ENCODE results near the gene ASPHD2.
A peak's percentile ranks its signal among the peaks of the same experiment; 100 is the strongest.

Gene ASPHD2

DNA sequence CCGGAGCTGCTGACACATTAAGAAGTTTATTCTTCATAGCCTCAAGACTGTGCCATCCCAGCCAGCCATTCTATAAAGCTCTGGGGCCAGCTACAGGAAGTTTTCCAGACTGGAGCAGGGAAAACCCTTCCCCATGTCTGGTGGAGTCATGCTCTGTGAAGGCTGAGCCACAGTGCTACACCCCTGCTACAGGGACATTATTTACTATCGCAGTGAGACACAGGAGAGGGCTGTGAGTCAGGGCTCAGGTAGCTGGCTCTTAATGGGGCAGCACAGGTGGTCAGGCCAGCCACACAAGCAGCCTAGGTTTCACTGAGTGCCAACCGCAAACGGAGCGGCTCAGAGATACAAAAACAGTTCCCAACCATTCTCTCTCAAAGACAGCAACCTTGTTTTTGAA is 42.5 kb downstream of the ASPHD2 start:
- FAIRE-seq (peak; percentile 100), DNase-seq (ENCODE audit: low spot score) (peak; percentile 100)

DNA sequence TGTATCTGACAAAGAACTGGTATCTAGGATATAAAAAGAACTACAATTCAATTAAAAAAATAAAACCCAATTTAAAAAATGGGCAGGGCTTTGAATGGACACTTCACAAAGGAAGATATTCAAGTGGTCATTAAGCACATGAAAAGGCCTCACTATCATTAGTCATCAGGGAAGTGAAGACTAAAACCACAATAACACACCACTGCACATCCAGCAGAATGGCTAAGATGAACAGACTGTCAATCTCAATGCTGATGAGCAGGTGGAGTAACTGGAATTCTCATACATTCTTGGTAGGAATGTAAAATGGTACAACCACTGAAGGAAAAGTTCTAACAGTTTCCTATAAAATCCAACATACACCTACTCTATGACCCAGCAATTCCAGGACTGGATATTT is 45.6 kb downstream of the ASPHD2 start:
- FAIRE-seq, result peak; percentile 99
- peak; percentile 78 for DNase-seq (ENCODE audit: low spot score)

DNA sequence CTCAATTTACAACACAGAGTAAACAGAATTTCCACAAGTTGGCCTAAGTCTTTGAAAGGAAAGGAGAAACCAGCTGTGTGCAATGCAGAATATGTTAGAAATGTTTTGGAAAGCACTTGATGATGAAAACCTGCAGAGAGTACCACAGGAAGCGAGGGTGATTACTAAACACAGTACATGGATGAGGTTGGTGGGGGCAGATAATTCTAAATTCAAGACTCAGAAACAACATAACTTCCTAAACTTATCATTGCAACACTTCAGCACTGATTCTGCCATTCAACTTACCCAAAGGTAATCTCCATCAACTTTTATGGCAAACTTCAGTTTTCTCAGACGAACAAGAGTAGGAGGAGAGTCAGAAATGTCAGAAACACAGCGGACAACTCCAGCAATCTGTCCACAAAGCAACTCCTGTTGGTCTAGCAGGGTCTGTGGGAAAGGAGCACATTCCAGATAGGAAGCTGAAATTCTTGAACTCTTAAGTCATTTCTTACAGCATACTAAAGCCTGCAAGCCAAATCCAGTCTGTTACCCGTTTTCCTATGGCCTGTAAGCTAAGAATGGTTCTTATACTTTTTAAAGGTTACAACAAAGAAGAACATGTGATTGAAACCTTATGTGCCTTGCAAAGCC is 47.8 kb downstream of the ASPHD2 start:
- FAIRE-seq (peak; percentile 91), DNase-seq (ENCODE audit: low spot score) (peak; percentile 90)

DNA sequence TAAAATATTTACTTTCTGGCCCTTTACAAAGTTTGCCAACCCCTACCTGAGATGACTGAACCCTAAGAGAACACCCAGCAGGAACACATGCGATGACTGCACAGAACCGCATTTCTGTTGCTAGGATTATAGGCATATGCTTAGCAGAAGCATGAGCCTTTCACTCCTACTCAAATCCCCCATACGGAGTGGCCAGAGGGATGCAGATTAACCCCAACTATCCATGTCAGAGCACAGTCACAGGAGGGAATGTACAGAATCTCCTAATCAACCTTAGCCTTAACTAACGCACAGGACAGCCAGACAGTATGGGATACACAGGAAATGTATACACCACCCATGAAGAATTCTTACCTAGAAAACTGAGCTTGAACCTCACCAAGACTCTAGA is 48.3 kb downstream of the ASPHD2 start:
- peak; percentile 52 for DNase-seq (ENCODE audit: low spot score)
- no peak for FAIRE-seq

DNA sequence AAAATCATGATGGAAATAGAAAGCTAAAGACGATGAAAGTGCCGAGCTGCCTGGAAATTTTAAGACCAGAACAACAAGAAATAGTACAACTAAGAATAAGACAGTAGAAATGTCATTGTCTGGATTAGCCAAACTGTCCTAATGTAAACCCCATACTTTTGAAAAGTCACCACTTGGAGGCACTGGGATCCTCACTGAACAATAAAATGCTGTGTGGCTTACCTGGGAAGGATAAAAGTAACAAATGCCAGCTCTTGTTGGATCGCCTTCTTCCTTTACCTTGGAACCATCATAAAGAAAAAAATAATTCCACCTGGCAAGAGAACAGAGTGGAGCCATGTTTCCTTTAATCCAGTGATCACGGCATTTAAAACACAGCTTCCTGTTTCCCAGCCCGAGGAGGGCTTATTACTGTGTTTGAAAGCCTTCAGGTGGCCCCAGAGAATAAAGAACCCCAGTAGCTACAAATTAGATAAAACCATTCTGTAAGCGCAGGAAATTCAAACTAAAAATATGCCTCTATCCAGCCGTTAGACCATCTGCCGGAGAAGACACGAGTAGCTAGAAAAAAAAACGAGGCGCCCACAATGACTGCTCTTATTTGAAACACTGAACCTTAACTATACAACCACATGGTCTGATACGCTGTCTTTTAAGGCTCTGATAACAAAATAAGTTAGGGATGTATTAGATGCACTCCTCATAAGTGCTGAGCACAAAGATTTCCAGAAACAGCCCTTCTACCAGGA is 50.2 kb downstream of the ASPHD2 start:
- DNase-seq (ENCODE audit: low spot score), result no peak

DNA sequence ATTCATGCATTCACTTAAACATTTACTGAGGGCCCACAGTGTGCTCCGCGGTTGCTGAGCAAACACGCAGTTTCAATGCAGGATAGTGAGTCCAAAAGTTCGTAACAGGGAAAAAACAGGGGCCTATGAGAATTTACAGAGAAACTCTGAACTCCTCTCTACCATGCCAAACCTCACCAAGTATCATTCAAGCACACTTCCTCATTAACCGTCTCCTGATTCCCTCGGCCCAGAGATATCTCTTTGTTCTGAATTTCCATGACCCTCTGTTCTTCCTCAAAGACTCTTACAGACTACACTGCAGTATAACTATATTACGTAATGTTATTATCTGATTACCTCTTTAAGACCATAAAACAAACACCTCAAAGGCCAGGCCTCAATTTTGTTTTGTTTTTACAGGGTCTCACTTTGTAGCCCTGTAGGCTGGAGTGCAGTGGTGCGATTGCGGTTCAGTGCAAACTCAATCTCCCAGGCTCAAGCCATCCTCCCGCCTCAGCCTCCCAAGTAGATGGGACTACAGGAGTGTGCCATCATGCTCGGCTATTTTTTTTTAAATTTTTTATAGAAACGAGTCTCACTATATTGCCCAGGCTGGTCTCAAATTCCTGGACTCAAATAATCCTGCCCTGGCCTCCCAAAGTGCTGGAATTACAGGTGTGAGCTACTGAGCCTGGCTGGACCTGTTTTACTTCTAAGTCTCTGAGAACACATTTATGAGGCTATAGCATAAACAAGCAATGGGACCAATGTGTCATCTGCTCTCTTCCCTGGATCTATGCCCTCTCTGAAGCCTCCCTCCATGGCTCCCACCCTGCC is 50.9 kb downstream of the ASPHD2 start:
- no peak for DNase-seq (ENCODE audit: low spot score)
- FAIRE-seq, result peak; percentile 58

More for the DNA sequence above, 50.2 kb downstream of the ASPHD2 start:
- FAIRE-seq, result no peak

DNA sequence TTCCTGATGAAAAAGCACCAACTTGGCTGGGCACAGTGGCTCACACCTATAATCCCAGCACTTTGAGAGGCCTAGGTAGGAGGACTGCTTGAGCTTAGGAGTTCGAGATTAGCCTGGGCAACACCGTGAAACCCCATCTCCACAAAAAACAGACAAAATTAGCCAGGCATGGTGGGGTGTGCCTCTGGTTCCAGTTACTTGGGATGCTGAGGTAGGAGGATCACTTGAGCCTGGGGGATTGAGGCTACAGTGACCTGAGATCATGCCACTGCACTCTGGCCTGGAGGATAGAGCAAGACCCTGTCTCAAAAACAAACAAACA is 51.5 kb downstream of the ASPHD2 start:
- no peak for DNase-seq (ENCODE audit: low spot score)
- FAIRE-seq, result peak; percentile 58

DNA sequence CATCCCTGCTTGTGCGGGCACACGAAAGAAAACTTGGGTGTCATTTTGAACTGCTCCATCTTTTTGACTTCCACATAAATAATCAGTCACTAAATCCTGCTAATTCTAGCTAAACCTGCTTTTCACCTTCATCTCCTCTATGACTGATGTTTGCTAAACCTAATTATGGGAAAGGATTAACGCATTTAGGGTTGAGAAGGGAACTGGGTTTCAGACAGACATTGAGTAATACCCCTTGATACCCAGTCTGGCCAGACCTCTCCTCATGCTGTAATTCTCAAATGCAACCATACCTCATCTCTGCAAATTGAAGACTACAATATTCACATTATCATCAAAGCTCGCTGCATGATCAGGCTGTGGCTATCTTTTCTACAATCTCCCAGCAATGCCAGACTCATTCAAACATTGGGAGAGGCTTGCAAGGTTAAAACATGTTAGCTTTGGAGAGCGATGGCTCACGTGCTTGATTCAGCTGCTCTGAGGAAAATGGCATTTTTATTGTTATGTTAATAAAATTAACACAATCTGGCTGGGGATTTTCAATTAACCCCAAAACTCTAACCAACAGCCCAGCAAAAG is 52.1 kb downstream of the ASPHD2 start:
- DNase-seq (ENCODE audit: low spot score), result no peak
- FAIRE-seq, result peak; percentile 95

DNA sequence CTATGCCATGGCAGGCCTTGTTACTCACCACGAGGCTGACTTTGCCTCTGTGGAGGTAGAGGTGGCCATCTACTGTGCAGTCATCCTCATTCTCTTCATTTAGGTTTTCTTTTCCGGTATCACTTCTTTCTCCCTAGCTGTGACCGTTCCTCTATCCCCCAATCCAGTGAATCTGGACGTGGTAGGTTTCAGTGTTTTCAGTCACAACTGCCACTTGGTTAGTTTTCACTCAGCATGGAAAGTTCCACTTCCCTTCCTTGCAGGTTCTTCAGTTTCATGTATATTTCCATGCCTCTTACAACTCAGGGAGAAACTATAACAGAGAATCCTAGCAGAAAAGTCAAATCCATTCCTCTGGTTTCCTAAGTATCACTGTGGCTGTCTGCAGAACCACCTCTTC is 52.6 kb downstream of the ASPHD2 start:
- FAIRE-seq (no peak), DNase-seq (ENCODE audit: low spot score) (no peak)

DNA sequence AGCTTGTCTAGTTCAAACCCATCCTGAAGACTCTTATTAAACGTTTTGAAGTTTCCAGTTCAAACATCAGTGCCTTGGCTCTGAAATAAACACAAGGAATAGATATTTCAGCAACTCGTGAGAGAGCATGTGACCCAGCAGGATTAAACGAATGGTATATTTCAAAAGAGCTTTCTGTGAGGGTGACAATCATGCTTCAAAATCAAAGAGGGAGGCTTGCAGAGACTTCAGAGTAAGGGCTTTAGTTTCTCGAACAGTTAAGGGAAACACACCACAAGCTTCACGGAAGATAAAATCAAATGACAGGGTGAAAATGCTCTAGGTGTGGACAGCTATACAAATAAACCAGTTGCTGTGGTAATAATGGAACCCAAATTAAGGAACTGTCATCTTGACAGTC is 53.1 kb downstream of the ASPHD2 start:
- FAIRE-seq, result no peak
- DNase-seq (ENCODE audit: low spot score), result no peak

DNA sequence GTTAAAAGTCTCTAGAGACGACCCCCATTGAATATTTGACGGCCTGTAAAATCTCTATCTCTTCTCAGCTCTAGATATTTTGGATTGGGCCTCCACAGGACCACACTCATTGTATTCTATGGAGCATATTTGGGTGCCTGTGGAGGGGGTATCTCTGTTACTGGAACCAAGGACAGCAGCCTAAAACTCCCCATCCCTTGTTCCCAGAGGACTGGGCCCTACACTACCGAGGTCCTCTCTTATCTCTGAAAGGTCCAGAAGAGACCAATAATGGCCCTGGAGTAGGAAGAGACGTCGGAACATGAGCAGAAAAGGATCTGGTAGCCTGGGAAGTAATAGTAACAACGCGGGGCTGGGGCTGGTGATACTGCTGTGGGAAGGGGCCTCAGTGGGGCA is 54.0 kb downstream of the ASPHD2 start:
- DNase-seq (ENCODE audit: low spot score) (no peak), FAIRE-seq (no peak)

DNA sequence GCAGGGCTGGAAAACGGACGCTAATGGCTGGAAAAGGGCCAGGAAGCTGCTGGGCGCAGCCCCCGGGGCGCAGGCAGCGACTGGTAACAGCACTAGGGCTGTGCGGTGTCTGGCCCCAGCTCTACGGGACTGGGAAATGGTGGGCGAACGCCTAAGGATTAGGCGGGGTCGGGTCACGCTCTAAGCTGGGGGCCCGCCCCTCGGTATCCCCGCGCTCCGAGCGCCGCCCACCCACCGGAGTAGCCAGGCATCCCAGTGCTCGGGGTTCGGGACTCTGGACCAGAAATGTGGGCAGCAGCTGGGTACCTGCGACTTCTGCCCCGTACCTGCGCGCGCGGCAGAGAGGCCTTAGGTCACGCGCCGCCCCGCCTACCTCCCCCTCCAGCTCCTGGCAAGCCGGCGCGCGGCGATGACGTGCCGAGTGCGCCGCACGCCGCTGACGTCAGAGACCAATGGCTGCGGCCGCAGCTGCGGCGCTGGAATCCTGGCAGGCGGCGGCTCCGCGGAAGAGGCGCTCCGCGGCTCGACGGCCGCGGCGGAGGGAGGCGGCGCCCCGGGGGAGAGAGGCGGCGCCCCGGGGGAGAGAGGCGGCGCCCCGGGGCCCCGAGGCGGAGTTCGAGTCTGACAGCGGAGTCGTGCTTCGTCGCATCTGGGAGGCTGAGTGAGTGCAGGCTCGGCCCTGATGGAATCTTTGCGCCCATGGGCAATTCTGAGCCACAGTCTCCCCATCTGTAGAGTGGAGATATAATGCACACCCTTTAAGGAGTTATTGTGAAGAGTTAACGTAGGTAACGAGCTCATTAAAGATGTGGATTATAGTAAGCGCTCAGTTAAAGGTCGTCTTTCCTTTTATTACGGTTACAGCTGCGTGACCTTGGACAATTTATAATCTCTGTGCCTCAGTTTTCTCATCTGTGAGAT is 54.6 kb downstream of the ASPHD2 start, which contains the start of the genes HPS4 and SRRD:
Gene HPS4 (minus strand): TSS at position 345 of the 921 bp plus-strand sequence. CDS start 2,021 bp downstream, outside the sequence.
Gene SRRD (plus strand): TSS at position 439 of the 921 bp plus-strand sequence. CDS start 14 bp downstream, at position 453.
- FAIRE-seq (peak; percentile 100), DNase-seq (ENCODE audit: low spot score) (peak; percentile 99)

DNA sequence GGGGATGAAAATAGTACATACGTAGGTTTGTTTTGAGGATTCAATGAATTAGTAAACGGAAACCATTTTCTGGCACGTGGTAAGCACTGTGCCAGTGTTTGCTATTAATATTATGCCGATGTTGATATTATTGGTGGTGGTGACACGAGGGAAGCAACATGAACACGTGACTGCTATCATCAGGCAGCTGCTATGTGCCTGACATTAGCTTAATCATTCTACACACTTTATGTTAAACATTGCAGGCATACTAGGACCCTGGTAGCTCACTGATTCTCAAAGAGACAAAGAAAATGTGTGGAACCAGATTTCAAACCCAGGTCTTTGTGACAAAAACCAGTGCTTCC is 55.3 kb downstream of the ASPHD2 start:
- DNase-seq (ENCODE audit: low spot score), result no peak
- no peak for FAIRE-seq

DNA sequence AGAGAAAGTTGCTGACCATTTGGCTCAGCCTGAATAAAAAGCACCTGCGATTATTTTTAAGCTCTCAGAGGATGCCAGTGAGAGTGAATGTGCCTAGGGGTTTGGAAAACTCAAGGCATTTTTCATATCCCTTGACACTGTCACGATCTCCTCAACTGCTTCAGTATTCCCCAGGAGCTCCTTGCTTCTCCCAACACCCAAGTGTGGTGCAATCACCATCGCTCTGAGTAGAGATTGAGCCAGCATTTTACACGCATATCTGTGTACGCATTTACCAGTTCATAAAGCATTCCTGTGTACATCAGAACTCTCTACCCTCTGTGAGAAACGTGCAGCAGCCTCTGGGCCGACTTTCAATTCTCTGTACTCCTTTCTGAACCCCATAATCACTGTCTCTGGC is 56.0 kb downstream of the ASPHD2 start:
- FAIRE-seq (no peak), DNase-seq (ENCODE audit: low spot score) (no peak)

DNA sequence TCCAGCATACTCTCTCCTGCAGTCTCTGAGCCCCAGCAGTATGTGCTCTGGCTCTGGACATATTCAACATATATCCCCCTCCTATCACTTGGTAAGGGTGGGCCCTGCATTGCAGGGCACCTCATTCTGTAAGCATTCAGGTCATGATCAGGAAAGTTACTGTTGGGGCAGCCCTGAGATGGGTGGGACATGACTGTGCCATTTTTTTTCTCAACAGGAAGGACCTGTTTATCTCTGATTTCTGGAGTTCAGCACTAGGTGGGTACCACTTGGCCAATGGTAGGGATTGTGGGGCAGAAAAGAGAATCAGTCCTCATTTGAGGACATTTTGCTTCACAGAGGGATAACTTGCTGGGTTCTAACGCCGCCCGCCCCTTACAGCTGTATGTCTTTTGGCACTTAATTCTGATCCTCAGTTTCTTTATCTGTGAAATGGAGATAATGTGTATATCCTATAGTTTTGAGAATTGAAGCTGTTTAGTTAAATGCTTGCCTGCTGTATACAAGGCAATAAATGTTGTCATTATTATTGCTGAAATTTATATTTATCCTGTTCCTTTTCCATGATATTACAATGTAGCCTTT is 56.8 kb downstream of the ASPHD2 start:
- DNase-seq (ENCODE audit: low spot score) (no peak), FAIRE-seq (no peak)

DNA sequence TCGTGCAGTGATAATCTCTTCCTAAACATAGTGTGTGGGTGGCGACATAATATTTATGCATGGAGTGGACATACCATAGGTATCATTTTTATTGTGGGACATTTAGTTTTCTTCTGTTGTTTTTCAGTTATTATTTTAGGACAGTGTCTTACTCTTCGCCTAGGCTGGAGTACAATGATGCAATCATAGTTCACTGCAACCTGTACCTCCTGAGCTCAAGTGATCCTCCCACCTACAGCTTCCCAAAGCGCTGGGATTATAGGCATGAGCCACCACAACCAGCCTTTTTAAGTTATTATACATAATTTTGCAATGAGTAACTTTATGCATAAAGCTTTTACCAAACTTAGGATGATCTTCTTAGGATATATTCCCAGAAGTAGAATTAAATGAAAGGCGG is 57.3 kb downstream of the ASPHD2 start:
- FAIRE-seq, result no peak

DNA sequence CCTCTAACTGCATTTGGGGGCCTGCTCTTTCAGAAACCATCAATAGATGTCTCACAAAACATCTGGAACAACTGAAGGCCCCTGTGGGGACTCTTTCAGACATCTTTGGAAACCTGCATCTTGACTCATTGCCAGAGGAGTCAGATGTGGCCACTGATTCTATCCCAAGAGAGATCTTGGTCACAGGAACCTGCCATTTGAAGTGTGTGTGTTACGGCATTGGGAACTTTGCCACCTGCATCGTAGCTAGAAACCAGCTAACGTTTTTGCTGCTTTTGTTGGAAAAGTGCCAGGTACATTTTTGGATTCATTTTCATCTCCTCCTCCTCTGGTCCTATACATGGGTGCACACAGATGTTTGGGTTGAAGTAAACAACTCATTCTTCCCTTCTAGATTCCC is 58.9 kb downstream of the ASPHD2 start:
- DNase-seq (ENCODE audit: low spot score) (no peak), FAIRE-seq (no peak)

More for the DNA sequence above, 57.3 kb downstream of the ASPHD2 start:
- no peak for DNase-seq (ENCODE audit: low spot score)

DNA sequence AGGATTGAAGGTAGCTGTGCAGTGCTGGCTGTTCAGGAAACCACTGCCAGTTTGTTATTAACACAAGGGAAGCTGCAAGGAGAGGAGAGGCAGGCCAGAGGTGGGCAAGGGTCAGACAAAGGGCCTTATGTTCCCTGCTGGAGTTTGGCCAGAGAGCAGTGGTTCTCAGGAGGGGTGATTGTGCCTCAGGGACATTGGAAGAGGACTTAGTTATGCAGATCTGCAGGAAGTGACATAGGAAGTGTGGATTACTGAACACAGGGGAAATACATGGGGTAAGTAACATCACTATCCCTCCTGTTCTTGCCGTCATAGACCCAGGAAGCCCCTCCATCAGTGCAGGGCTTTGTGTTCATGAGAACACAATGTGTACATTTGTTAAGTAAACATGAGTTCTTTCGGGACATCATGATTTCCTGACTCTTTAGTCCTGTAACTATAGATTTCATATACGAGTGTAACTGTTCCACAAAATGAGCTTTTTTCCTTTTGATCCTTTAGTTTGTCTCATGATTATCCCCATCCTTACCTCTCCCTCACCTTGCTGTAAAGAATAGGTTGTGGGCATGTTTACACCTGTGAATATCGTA is 60.5 kb downstream of the ASPHD2 start:
- FAIRE-seq (no peak), DNase-seq (ENCODE audit: low spot score) (no peak)

DNA sequence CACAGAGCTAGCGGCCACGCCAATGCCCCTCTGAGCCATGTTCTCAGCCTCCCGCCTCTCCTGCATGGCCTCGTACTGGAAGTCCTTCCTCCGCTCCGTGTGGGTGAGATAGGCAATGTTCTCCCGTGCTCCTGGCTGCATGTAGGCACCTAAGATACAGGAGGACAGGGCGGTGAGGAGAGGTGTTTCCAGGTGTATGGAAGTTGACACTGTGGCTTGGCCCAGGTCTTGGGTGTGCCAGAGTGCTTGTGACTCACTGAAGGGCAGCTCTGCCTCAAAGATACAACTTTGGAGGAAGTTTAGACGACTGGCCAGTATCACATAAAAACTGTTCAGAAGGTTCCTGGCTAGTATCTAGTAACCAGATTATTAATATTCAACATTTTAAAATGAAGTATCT is 63.2 kb downstream of the ASPHD2 start:
- DNase-seq (ENCODE audit: low spot score) (no peak), FAIRE-seq (no peak)

DNA sequence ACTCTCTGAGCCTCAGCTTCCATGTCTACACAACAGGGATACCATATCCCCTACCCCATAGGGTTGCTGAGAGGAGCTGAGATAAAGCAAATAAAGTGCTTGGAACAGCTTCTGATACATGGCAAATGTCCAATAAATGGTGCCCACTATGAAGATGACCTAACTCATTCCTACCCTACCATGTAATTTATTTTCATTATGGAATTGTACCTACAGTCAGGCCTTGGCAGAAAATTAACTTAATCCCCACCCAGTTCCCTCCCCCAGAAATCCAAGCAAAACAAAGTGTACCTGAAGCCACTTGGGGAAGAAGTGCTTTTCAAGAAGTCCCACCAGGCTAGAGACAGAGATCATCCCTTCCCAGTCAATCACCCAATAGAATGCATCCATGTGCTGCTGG is 65.4 kb downstream of the ASPHD2 start:
- DNase-seq (ENCODE audit: low spot score) (no peak), FAIRE-seq (peak; percentile 67)
